Smooth muscle cell (in vitro differentiated cells): ENCODE measurements around the gene GNPNAT1. TPM values are rescaled to one million over a fixed set of nuclear protein-coding genes. Genes with fewer than 3 reads are reported as not detected.

Source experiments
- DNase-seq: peaks from one replicate; lab custom pipeline; 2025; ENCODE audit not compliant: unreplicated experiment; lab: John Stamatoyannopoulos, UW
- H2AFZ ChIP-seq: fragments of 200-600 bp; sonication (generic); 2 replicates; pipeline ENCODE4 v1.6.0; 2016; ENCODE audit warnings: antibody characterized with exemption, low read depth, mild to moderate bottlenecking
- H3F3A ChIP-seq: fragments of 200-600 bp; sonication (generic); 2 replicates; pipeline ENCODE4 v1.6.0; 2017; ENCODE audit warnings: antibody characterized with exemption, low read depth
- H3K27ac ChIP-seq: fragments of 200-600 bp; sonication (generic); 2 replicates; pipeline ENCODE4 v1.5.1; 2016; ENCODE audit warnings: low read depth, mild to moderate bottlenecking
- H3K27me3 ChIP-seq: fragments of 200-600 bp; sonication (generic); 2 replicates; pipeline ENCODE4 v1.6.1; 2016; ENCODE audit warnings: low read depth, mild to moderate bottlenecking
- H3K36me3 ChIP-seq: fragments of 200-600 bp; sonication (generic); 2 replicates; pipeline ENCODE4 v1.5.1; 2016; ENCODE audit warnings: low read depth
- H3K4me1 ChIP-seq: fragments of 200-600 bp; sonication (generic); 2 replicates; pipeline ENCODE4 v1.5.1; 2016; ENCODE audit warnings: low read depth
- H3K4me2 ChIP-seq: fragments of 200-600 bp; sonication (generic); 2 replicates; pipeline ENCODE4 v1.6.0; 2016; ENCODE audit warnings: mild to moderate bottlenecking
- H3K4me3 ChIP-seq: fragments of 200-600 bp; sonication (generic); 2 replicates; pipeline ENCODE4 v1.5.1; 2016; ENCODE audit warnings: mild to moderate bottlenecking
- H3K79me2 ChIP-seq: fragments of 200-600 bp; sonication (generic); 2 replicates; pipeline ENCODE4 v1.6.0; 2016; ENCODE audit warnings: low read depth, mild to moderate bottlenecking
- H3K9ac ChIP-seq: fragments of 200-600 bp; sonication (generic); 2 replicates; pipeline ENCODE4 v1.6.0; 2016; ENCODE audit warnings: low read depth
- H3K9me3 ChIP-seq: fragments of 200-600 bp; sonication (generic); replicated peaks from 2 replicates; pipeline ENCODE4 v1.5.1; 2016; ENCODE audit warnings: low read depth
- H4K20me1 ChIP-seq: fragments of 200-600 bp; sonication (generic); 2 replicates; pipeline ENCODE4 v1.6.0; 2016; ENCODE audit warnings: low read depth
- WGBS: methylation state at CpG from one replicate; pipeline ENCODE4 v1.1.7; 2016; ENCODE audit warnings: low lambda C conversion rate; 5-methylcytosine and 5-hydroxymethylcytosine counted together
- polyA plus RNA-seq: library from polyadenylated mRNA; unstranded; fragments of >200 nt; fragmentation: Nextera tagmentation; extraction: Ambion mirVana; gene quantifications from 2 replicates; pipeline ENCODE4 v1.2.1, GENCODE V29; 2016
- total RNA-seq: library from RNA; depleted of rRNA; stranded (reverse); fragments of >200 nt; gene quantifications from 2 replicates; pipeline ENCODE4 v1.2.3, GENCODE V29; 2014
- TF ChIP-seq, protein P1 (sequence below): fragments of 200-600 bp; sonication (generic); IDR thresholded peaks from 2 replicates; pipeline ENCODE4 v1.5.1; 2017; ENCODE audit warnings: borderline replicate concordance, mild to moderate bottlenecking, antibody characterized with exemption; ENCODE audit not compliant: insufficient read depth, poor library complexity, severe bottlenecking

The GNPNAT1 gene
- total and polyA plus RNA-seq, 2 experiments from 2014 or later, result 18.3 to 22.9 TPM

DNA sequence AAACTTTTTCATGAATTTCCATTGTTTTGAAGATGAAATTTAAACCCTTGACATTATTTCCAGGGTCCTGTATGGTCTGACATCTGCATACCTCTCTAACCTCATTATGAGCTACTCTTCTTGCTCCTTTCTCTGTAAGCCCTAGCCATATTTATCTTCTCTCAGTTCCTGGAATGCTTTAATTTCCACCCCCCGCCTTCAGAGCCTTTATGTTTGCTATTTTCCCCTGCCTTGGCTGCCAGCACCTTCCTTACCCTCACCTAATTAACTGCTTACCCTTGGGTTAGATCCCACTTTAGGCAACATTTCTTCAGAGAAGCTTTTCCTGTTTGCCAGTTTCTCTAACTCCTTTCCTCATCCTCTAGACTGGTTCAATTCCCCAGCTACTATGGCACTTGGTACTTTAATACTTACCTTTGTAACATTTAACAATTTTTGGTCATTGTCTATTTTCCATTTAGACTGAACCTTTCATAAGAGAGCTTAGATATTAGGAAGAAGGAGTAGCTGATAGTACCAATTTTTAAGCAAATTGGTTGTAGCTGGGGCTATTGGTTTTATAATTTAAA, 55.4 kb downstream of the GNPNAT1 start:
- Histone ChIP-seq H3K4me3 (no peak overlapping the region), H3K27ac (no peak overlapping the region), H3K27me3 (no peaks in the 10 kb centered on the region), H3K79me2 (peaks cover 70% of the 10 kb centered on the region), H3F3A (no peaks in the 10 kb centered on the region), H3K4me2 (no peak overlapping the region), H3K9me3 (no peaks in the 10 kb centered on the region), H3K36me3 (no peaks in the 10 kb centered on the region), H2AFZ (no peak overlapping the region), H3K4me1 (peaks cover 15% of the 10 kb centered on the region), H3K9ac (no peak overlapping the region), H4K20me1 (peaks cover 9% of the 10 kb centered on the region)
- WGBS, result 50% methylated on average over 1 of the region's 1 CpG
- DNase-seq, result no peak
- TF ChIP-seq, protein P1, sequence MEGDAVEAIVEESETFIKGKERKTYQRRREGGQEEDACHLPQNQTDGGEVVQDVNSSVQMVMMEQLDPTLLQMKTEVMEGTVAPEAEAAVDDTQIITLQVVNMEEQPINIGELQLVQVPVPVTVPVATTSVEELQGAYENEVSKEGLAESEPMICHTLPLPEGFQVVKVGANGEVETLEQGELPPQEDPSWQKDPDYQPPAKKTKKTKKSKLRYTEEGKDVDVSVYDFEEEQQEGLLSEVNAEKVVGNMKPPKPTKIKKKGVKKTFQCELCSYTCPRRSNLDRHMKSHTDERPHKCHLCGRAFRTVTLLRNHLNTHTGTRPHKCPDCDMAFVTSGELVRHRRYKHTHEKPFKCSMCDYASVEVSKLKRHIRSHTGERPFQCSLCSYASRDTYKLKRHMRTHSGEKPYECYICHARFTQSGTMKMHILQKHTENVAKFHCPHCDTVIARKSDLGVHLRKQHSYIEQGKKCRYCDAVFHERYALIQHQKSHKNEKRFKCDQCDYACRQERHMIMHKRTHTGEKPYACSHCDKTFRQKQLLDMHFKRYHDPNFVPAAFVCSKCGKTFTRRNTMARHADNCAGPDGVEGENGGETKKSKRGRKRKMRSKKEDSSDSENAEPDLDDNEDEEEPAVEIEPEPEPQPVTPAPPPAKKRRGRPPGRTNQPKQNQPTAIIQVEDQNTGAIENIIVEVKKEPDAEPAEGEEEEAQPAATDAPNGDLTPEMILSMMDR, result no peak

DNA sequence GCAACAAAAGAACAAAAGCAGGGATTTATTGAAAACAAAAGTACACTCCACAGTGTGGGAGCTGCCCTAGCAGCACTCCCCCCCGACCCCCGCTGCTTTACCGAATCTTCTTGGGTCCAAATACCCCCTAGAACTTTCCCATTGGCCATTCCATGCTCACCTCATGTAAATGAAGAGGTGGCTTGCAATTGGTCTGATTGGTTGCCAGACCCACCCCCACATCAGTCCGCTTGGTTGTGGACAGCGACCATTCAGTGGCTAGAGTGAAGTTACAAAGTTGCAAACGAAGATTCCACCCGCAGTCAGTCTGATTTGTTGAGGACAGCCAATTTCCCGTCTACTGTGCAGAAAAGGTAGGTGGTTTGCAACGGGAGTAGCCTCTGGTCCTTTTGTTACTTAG, 57.6 kb downstream of the GNPNAT1 start:
- no peak overlapping the region for H3K27ac ChIP-seq
- H4K20me1 ChIP-seq, result peaks cover 9% of the 10 kb centered on the region
- no peak overlapping the region for H3K4me3 ChIP-seq
- H3K9me3 ChIP-seq, result no peaks in the 10 kb centered on the region
- H3K9ac ChIP-seq, result no peak overlapping the region
- DNase-seq, result no peak
- peaks cover 56% of the 10 kb centered on the region for H3K79me2 ChIP-seq
- H3K4me1 ChIP-seq, result peaks cover 20% of the 10 kb centered on the region
- no peaks in the 10 kb centered on the region for H3F3A ChIP-seq
- no peak overlapping the region for H2AFZ ChIP-seq
- TF ChIP-seq, protein P1, result no peak
- H3K27me3 ChIP-seq, result no peaks in the 10 kb centered on the region
- 94% methylated on average over 9 of the region's 9 CpGs for WGBS
- no peaks in the 10 kb centered on the region for H3K36me3 ChIP-seq
- no peak overlapping the region for H3K4me2 ChIP-seq

DNA sequence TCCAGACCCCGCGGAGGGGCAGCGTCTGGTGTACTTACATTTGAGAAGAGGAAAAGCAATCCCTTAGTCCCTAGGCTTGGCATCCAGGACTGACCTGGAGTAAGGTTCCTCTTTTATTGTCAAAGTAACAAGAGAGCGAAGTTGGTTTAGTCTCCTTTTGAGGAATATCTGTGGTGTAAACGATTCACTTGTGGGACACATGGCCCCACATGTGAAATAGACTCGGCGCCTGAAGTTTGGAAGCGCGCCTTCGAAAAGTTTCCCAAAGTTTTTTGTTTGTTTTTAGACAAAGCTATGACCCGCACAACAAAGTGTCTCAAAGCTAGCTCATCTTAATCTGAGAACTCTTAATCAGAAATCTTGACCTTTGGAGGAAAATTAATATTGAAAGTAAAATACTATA, 60.7 kb downstream of the GNPNAT1 start:
- Histone ChIP-seq H3K4me2 (peak overlapping the region; percentile 88), H3K27me3 (no peaks in the 10 kb centered on the region), H2AFZ (peak overlapping the region; percentile 83), H3K79me2 (peaks cover 32% of the 10 kb centered on the region), H4K20me1 (peaks cover 10% of the 10 kb centered on the region), H3K36me3 (peaks cover 13% of the 10 kb centered on the region), H3K9ac (peak overlapping the region; percentile 86), H3K4me1 (peaks cover 11% of the 10 kb centered on the region), H3K27ac (peak overlapping the region; percentile 55), H3K9me3 (no peaks in the 10 kb centered on the region), H3F3A (peaks cover 10% of the 10 kb centered on the region), H3K4me3 (peak overlapping the region; percentile 71)
- TF ChIP-seq, protein P1, result no peak
- DNase-seq, result no peak
- WGBS, result under 1% methylated on average over 11 of the region's 11 CpGs

DNA sequence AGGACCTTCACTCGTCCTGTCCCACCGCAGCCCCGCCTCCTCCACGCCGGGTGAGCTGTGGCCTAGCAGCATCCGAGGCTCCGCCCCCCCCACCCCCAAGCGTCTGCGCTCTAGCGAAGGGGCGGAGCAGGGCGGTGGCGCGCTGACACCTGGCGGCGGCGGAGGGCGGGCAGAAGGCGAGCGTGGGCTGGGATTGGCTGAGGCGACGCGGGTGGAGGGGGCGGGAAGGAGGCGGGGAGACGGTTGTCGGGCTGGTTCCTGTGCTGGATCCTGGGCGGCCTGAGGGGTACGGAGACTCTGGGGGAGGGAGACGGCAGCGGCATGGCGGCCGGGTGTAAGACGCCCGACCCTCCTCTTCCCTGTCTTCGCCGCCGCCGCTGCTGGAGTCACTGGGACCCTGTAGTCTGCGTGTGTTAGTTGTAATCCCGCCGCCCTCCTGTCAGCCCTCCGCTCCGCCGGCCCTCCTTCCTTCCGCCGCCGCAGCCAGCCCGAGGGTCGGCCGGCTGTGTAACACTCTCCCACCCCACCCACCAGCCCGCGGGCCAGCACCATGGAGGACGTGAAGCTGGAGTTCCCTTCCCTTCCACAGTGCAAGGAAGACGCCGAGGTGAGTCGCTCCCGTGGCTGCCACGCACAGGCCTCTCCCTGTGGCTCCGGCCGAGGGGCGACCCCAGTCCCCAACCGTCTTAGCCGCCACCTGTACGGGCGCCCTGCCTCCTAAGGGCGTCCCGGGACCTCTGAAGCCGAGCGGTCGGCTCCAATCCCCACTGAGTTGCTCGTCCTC, 61.3 kb downstream of the GNPNAT1 start, which contains the start of gene STYX:
STYX (plus strand) TSS at position 242 of the 784 bp plus-strand sequence; CDS start at position 551, 309 bp downstream.
- Histone ChIP-seq H3K27me3 (no peaks in the 10 kb centered on the region), H4K20me1 (peaks cover 15% of the 10 kb centered on the region), H3K4me3 (peak within 1 kb of the TSS; percentile 71), H3K4me2 (peak within 1 kb of the TSS; percentile 88), H3K9ac (peak within 1 kb of the TSS; percentile 86), H2AFZ (peak within 1 kb of the TSS; percentile 83), H3F3A (peaks cover 14% of the 10 kb centered on the region), H3K27ac (peak within 1 kb of the TSS; percentile 72), H3K4me1 (peaks cover 6% of the 10 kb centered on the region), H3K36me3 (peaks cover 16% of the 10 kb centered on the region), H3K9me3 (no peaks in the 10 kb centered on the region), H3K79me2 (peaks cover 32% of the 10 kb centered on the region)
- peak; percentile 96 for DNase-seq
- under 1% methylated on average over 43 of the region's 72 CpGs for WGBS
- TF ChIP-seq, protein P1, result peak; percentile 10
